Measurements from ENCODE around the gene EDRF1.

DNA sequence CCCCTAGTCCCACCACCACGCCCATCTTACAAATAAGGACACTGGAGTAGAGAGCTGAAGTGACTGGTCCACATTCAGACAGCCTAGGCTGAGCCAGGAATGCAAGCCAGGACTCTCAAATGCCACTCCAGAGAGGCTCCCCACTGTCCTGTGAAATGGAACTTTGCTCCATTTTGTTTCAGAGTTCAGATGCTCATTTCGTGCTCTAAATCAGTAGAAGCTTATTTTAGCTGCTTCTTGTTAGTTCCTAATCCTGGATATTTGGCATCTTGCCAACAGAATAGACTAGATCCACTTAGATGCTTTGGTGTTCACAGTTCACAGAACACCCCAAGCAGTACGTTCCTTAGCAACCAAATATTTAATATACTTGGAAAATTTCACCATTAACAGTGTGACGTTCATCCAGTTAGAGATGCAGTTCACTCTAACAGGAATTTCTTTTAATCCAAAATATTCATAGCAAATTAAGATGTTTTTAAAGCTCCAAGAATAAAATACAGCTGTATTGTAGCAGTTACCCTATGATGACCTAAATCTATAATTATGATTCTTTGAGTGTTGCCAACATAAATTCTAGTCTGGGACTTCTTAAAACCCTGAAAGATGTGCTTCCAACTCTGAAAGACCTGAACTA lies 48.8 kb downstream of the EDRF1 start:
- TF ChIP-seq, protein P1, sequence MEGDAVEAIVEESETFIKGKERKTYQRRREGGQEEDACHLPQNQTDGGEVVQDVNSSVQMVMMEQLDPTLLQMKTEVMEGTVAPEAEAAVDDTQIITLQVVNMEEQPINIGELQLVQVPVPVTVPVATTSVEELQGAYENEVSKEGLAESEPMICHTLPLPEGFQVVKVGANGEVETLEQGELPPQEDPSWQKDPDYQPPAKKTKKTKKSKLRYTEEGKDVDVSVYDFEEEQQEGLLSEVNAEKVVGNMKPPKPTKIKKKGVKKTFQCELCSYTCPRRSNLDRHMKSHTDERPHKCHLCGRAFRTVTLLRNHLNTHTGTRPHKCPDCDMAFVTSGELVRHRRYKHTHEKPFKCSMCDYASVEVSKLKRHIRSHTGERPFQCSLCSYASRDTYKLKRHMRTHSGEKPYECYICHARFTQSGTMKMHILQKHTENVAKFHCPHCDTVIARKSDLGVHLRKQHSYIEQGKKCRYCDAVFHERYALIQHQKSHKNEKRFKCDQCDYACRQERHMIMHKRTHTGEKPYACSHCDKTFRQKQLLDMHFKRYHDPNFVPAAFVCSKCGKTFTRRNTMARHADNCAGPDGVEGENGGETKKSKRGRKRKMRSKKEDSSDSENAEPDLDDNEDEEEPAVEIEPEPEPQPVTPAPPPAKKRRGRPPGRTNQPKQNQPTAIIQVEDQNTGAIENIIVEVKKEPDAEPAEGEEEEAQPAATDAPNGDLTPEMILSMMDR (IDR thresholded peaks at IDR 0.05), result no peak
- TF ChIP-seq POLR2A (IDR thresholded peaks at IDR 0.05), result no peak
